Gastrocnemius medialis (tissue), 4 donors: ENCODE measurements around the gene LYSET.
"Not testable (repeated sequence)": the region's sequence is repeated elsewhere in the genome, so short reads cannot be mapped to it uniquely, and the experiment has no call there.

Experiments
- CTCF ChIP-seq, 5 experiments: fragments of 450-650 bp in 3 of 5; fragments of 200-600 bp in 2 of 5; sonication (generic) in 2 of 5; IDR thresholded peaks in 4 of 5; conservative IDR thresholded peaks in 1 of 5; 1 replicate in 4 of 5; 2 replicates in 1 of 5; pipeline ENCODE4 v1.5.1; 2016 to 2019; ENCODE audit warnings: antibody characterized with exemption in 5 of 5, mild to moderate bottlenecking in 3 of 5, moderate library complexity in 3 of 5
- POLR2A ChIP-seq, 2 donors: fragments of 450-650 bp; IDR thresholded peaks; one replicate each; pipeline ENCODE4 v1.6.1; 2017; ENCODE audit warnings: antibody characterized with exemption in 2 of 2, mild to moderate bottlenecking in 2 of 2, moderate library complexity in 2 of 2

GRCh38 chr14:93170141-93170540 lies 15.0 kb upstream of the LYSET start:
- TF ChIP-seq CTCF (IDR thresholded peaks at IDR 0.05 in 4 of 5, conservative IDR thresholded peaks at IDR 0.05 in 1 of 5); POLR2A (IDR thresholded peaks at IDR 0.05): not testable (repeated sequence)
